K562 (cell line): Measurements from ENCODE around the gene DZIP1. TPM values are rescaled to one million over a fixed set of nuclear protein-coding genes. Genes with fewer than 3 reads are reported as not detected.

ENCODE experiments used
- BCL6 ChIP-seq: fragments of 250-450 bp; sonication (Bioruptor Pico); IDR thresholded peaks from 2 replicates; pipeline ENCODE4 v1.4.0; 2020
- CBFA2T2 ChIP-seq: fragments of 450-650 bp; conservative IDR thresholded peaks from 2 replicates; pipeline ENCODE4 v1.6.1; 2017; ENCODE audit warnings: mild to moderate bottlenecking
- CBX3 ChIP-seq, 2 experiments: IDR thresholded peaks; 1 replicate in 1 of 2; 2 replicates in 1 of 2; pipeline ENCODE4 v1.6.1; 2012; ENCODE audit warnings: inconsistent platforms in 2 of 2, low read length in 2 of 2, borderline replicate concordance in 1 of 2, control low read depth in 1 of 2
- CHD1 ChIP-seq: fragments of 200-600 bp; sonication (generic); IDR thresholded peaks from one replicate; pipeline ENCODE4 v1.6.1; 2012; ENCODE audit warnings: mild to moderate bottlenecking, moderate library complexity, low read length, inconsistent platforms
- EP400 ChIP-seq: fragments of 450-650 bp; IDR thresholded peaks from 2 replicates; pipeline ENCODE4 v1.6.1; 2017; ENCODE audit warnings: antibody characterized with exemption, mild to moderate bottlenecking, moderate library complexity
- EWSR1 ChIP-seq: fragments of 450-650 bp; IDR thresholded peaks from 2 replicates; pipeline ENCODE4 v1.6.1; 2018; ENCODE audit warnings: borderline replicate concordance, mild to moderate bottlenecking, low read depth, moderate library complexity; ENCODE audit not compliant: partially characterized antibody
- ILK ChIP-seq: fragments of 450-650 bp; IDR thresholded peaks from 2 replicates; pipeline ENCODE4 v1.6.1; 2016; ENCODE audit warnings: missing genetic modification characterization, low read depth, mild to moderate bottlenecking, missing compliant biosample characterization, moderate library complexity, borderline replicate concordance
- KAT7 ChIP-seq: sonication (generic); formaldehyde crosslinking; IDR thresholded peaks from 2 replicates; pipeline ENCODE4 v1.8.0; 2022; ENCODE audit warnings: missing genetic modification reagents, mild to moderate bottlenecking, borderline replicate concordance
- L3MBTL2 ChIP-seq: fragments of 450-650 bp; IDR thresholded peaks from 2 replicates; pipeline ENCODE4 v1.6.1; 2016; ENCODE audit warnings: mild to moderate bottlenecking, moderate library complexity
- MEF2D ChIP-seq: conservative IDR thresholded peaks from 2 replicates; pipeline ENCODE4 v1.6.1; 2016; ENCODE audit warnings: low read depth, missing genetic modification characterization, missing compliant biosample characterization
- MTA3 ChIP-seq: fragments of 450-650 bp; formaldehyde crosslinking; IDR thresholded peaks from 2 replicates; pipeline ENCODE4 v1.6.1; 2017; ENCODE audit warnings: mild to moderate bottlenecking, borderline replicate concordance
- NFE2L1 ChIP-seq: fragments of 450-650 bp; IDR thresholded peaks from 2 replicates; pipeline ENCODE4 v1.6.1; 2016; ENCODE audit warnings: missing genetic modification characterization, low read depth, mild to moderate bottlenecking, missing compliant biosample characterization, moderate library complexity, borderline replicate concordance
- PHTF2 ChIP-seq: fragments of 250-450 bp; sonication (Bioruptor Pico); IDR thresholded peaks from 2 replicates; pipeline ENCODE4 v1.5.0; 2021; ENCODE audit warnings: mild to moderate bottlenecking
- RHOXF2B ChIP-seq: fragments of 250-450 bp; sonication (Bioruptor Pico); conservative IDR thresholded peaks from 2 replicates; pipeline ENCODE4 v1.5.1; 2021
- SETDB1 ChIP-seq: IDR thresholded peaks from one replicate; pipeline ENCODE4 v1.6.1; 2012; ENCODE audit warnings: low read length, control low read depth, inconsistent platforms
- SMAD1 ChIP-seq: fragments of 150-350 bp; IDR thresholded peaks from 2 replicates; pipeline ENCODE4 v1.6.1; 2014; ENCODE audit warnings: low read length, low read depth; ENCODE audit not compliant: partially characterized antibody
- SMARCA4 ChIP-seq: fragments of 450-650 bp; IDR thresholded peaks from 2 replicates; pipeline ENCODE4 v1.6.1; 2016
- THRAP3 ChIP-seq: fragments of 450-650 bp; IDR thresholded peaks from 2 replicates; pipeline ENCODE4 v1.6.1; 2016; ENCODE audit warnings: mild to moderate bottlenecking, inconsistent platforms, borderline replicate concordance
- ZKSCAN3 ChIP-seq: fragments of 250-450 bp; sonication (Bioruptor Pico); IDR thresholded peaks from 2 replicates; pipeline ENCODE4 v1.4.0; 2020
- ZNF146 ChIP-seq: IDR thresholded peaks from one replicate; pipeline ENCODE4 v1.6.1; 2018; ENCODE audit warnings: missing compliant biosample characterization; ENCODE audit not compliant: unreplicated experiment
- ZNF408 ChIP-seq: fragments of 250-450 bp; sonication (Bioruptor Pico); IDR thresholded peaks from 2 replicates; pipeline ENCODE4 v1.4.0; 2020; ENCODE audit warnings: low read depth, mild to moderate bottlenecking, moderate library complexity
- ZNF830 ChIP-seq: fragments of 250-450 bp; sonication (Bioruptor Pico); IDR thresholded peaks from 2 replicates; pipeline ENCODE4 v1.5.0; 2021; ENCODE audit warnings: mild to moderate bottlenecking
- polyA plus RNA-seq, 8 experiments: library from polyadenylated mRNA; depleted of rRNA in 4 of 8; stranded (reverse) in 5 of 8; unstranded in 3 of 8; fragments of >200 nt; fragmentation: Nextera tagmentation in 2 of 8; fragmentation: Illumina TruSeq in 1 of 8; extraction: Ambion mirVana in 2 of 8; extraction: Trizol in 1 of 8; gene quantifications; 2 replicates each; pipeline versions ENCODE4 v1.2.1 to v1.2.3, GENCODE V29; 2011 to 2014; ENCODE audit warnings: inconsistent platforms in 1 of 8, missing spikeins in 1 of 8
- total RNA-seq, 7 experiments: library from RNA; depleted of rRNA in 6 of 7; stranded (reverse); fragments of >200 nt in 6 of 7; fragmentation: Illumina TruSeq in 2 of 7; extraction: Trizol in 2 of 7; gene quantifications; 2 replicates each; pipeline versions ENCODE4 v1.2.1 to v1.2.3, GENCODE V29; 2011 to 2021; ENCODE audit warnings: low replicate concordance in 1 of 7
- TF ChIP-seq, protein P1 (sequence below): fragments of 450-650 bp; formaldehyde crosslinking; IDR thresholded peaks from 2 replicates; pipeline ENCODE4 v1.4.0; 2020; ENCODE audit warnings: mild to moderate bottlenecking, moderate library complexity
- TF ChIP-seq, protein P2 (sequence below): fragments of 250-450 bp; sonication (Bioruptor Pico); IDR thresholded peaks from 2 replicates; pipeline ENCODE4 v1.5.0; 2020; ENCODE audit warnings: mild to moderate bottlenecking
- TF ChIP-seq, protein P3 (sequence below): fragments of 450-650 bp; IDR thresholded peaks from 2 replicates; pipeline ENCODE4 v1.6.1; 2017; ENCODE audit warnings: antibody characterized with exemption, mild to moderate bottlenecking

The DZIP1 gene
- total and polyA plus RNA-seq, 9 of the 15 experiments (the other 6 are each of a cell fraction or from before 2014, with no cell fraction given): 0.07 TPM; not detected in 8

DNA sequence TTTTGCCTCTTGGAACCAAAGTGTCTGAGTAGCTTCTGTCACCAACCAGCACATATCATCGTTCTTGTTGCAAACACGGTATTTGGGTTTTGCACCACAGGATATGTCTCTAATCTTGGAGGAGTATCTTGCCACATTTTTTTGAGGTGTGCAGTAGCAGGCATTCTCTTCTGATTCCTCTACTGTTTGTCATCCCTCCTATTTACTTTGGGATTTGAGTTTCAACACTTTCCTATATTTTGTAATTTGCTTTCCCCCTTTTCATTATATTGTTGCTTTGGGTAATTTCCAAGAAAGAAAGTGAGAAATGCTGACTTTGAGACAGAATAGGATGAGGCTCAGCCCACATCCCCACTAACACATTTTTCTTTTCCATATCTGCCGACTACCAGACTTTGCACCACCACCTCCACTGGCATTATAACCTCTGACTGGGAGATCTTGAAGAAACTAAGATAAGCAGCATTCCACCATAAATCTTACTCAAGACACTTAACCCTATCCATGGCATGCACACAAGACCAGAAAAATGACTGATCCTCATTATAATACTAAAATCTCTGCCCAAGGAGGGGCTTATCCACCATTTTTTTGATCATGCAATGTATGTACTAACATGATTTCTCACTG lies 12.0 kb upstream of the DZIP1 start (continued):
- no peak for TF ChIP-seq ZNF146 (CRISPR knock-in tag)
- no peak for TF ChIP-seq MEF2D (tag)
- TF ChIP-seq, protein P1, sequence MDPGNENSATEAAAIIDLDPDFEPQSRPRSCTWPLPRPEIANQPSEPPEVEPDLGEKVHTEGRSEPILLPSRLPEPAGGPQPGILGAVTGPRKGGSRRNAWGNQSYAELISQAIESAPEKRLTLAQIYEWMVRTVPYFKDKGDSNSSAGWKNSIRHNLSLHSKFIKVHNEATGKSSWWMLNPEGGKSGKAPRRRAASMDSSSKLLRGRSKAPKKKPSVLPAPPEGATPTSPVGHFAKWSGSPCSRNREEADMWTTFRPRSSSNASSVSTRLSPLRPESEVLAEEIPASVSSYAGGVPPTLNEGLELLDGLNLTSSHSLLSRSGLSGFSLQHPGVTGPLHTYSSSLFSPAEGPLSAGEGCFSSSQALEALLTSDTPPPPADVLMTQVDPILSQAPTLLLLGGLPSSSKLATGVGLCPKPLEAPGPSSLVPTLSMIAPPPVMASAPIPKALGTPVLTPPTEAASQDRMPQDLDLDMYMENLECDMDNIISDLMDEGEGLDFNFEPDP (CRISPR knock-in tag): no peak
- TF ChIP-seq RHOXF2B: no peak
- TF ChIP-seq SMAD1: no peak
- peak; percentile 25; the same call in 1 of the 2 replicates for TF ChIP-seq SMARCA4
- no peak for TF ChIP-seq BCL6 (CRISPR knock-in tag)
- no peak for TF ChIP-seq MTA3
- TF ChIP-seq PHTF2: no peak
- no peak for TF ChIP-seq NFE2L1 (tag)
- no peak for TF ChIP-seq L3MBTL2
- no peak for TF ChIP-seq ZNF408 (CRISPR knock-in tag)
- no peak for TF ChIP-seq ZNF830
- no peak for TF ChIP-seq ILK (tag)
- peak; percentile 72 for TF ChIP-seq CBFA2T2
- TF ChIP-seq, protein P2, sequence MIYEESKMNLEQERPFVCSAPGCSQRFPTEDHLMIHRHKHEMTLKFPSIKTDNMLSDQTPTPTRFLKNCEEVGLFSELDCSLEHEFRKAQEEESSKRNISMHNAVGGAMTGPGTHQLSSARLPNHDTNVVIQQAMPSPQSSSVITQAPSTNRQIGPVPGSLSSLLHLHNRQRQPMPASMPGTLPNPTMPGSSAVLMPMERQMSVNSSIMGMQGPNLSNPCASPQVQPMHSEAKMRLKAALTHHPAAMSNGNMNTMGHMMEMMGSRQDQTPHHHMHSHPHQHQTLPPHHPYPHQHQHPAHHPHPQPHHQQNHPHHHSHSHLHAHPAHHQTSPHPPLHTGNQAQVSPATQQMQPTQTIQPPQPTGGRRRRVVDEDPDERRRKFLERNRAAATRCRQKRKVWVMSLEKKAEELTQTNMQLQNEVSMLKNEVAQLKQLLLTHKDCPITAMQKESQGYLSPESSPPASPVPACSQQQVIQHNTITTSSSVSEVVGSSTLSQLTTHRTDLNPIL (CRISPR knock-in tag): no peak
- no peak for TF ChIP-seq SETDB1
- TF ChIP-seq EP400: no peak
- TF ChIP-seq KAT7: no peak
- no peak for TF ChIP-seq EWSR1
- no peak for TF ChIP-seq ZKSCAN3 (CRISPR knock-in tag)
- TF ChIP-seq THRAP3: no peak
- no peak for TF ChIP-seq CBX3 (IDR thresholded peaks at IDR 0.05; ENCODE audit: borderline replicate concordance in 1 of 2, low read length in 2 of 2)
- TF ChIP-seq, protein P3, sequence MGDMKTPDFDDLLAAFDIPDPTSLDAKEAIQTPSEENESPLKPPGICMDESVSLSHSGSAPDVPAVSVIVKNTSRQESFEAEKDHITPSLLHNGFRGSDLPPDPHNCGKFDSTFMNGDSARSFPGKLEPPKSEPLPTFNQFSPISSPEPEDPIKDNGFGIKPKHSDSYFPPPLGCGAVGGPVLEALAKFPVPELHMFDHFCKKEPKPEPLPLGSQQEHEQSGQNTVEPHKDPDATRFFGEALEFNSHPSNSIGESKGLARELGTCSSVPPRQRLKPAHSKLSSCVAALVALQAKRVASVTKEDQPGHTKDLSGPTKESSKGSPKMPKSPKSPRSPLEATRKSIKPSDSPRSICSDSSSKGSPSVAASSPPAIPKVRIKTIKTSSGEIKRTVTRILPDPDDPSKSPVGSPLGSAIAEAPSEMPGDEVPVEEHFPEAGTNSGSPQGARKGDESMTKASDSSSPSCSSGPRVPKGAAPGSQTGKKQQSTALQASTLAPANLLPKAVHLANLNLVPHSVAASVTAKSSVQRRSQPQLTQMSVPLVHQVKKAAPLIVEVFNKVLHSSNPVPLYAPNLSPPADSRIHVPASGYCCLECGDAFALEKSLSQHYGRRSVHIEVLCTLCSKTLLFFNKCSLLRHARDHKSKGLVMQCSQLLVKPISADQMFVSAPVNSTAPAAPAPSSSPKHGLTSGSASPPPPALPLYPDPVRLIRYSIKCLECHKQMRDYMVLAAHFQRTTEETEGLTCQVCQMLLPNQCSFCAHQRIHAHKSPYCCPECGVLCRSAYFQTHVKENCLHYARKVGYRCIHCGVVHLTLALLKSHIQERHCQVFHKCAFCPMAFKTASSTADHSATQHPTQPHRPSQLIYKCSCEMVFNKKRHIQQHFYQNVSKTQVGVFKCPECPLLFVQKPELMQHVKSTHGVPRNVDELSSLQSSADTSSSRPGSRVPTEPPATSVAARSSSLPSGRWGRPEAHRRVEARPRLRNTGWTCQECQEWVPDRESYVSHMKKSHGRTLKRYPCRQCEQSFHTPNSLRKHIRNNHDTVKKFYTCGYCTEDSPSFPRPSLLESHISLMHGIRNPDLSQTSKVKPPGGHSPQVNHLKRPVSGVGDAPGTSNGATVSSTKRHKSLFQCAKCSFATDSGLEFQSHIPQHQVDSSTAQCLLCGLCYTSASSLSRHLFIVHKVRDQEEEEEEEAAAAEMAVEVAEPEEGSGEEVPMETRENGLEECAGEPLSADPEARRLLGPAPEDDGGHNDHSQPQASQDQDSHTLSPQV: no peak
- TF ChIP-seq CHD1: no peak
